HG02798 (cell line): ENCODE data around the gene FGF3.

Experiments used
- ATAC-seq: cut with Tn5 transposase; IDR thresholded peaks from one replicate; pipeline ENCODE4 v1.9.1; 2021; ENCODE audit warnings: mild to moderate bottlenecking; ENCODE audit not compliant: unreplicated experiment, poor library complexity

Gene FGF3

DNA sequence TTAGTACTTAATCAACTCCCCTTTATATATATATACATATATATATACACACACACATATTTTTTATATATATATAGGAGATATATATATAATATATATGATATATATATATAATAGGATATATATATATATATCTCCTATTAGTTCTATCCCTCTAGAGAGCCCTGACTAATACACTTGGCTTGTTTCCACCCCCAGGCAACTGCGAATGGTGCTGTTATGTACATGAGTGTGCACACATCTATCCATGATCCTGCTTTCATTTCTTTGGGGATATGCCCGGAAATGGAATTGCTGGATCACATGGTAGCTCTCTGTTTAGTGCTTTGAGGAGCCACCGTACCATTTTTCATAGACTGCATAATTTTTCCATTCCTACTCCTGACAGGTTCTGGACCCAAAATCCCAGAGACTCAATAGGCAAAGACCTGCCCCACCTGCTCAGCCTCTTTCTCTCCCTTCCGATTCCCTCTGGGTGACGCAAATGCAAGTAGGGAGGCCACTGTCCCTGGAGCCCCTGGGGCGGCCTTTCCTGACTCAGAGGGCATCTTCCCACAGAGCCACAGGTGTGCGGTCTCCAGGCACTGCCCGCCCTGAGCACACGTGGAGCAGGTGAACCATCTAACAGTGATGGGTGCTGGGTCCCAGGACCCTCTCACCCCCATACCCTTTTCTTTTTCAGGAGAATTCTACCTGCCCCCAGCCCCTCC lies 12.0 kb downstream of the FGF3 start:
- no peak for ATAC-seq

DNA sequence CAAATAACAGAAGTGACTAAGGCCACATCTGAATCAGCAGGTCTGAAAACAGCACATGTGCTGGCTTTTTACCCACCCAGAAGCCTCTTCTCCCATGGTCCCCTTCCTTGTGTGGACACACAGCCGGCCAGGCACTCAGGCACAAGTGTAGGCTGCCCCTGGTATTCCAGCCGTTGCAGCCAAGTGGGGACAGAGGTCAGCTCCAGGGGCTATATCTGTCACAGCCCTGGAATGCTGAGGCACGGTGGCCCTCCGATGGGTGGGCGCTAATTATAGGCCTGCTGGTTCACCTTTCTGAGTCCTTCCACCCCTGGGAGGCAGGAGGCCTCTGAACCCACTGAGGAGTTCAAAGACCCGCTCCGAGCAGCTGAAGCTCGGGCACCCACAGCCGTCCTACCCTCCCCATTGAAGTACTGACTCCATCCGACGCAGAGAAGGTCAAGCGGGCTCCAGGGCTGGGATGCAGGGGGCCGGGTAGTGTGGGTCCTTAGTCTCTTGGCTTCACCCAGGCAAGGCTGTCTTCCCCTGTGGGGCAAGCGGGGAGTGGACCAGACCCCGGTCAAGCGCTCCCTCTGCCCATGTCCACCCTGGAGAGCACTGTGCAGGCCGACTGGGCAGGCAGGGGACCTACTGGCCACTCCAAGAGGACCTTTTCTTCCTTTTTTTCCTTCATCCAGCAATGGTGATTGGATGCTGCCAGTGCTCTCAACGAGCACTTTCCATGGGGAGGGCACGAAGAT lies 14.3 kb downstream of the FGF3 start:
- no peak for ATAC-seq

DNA sequence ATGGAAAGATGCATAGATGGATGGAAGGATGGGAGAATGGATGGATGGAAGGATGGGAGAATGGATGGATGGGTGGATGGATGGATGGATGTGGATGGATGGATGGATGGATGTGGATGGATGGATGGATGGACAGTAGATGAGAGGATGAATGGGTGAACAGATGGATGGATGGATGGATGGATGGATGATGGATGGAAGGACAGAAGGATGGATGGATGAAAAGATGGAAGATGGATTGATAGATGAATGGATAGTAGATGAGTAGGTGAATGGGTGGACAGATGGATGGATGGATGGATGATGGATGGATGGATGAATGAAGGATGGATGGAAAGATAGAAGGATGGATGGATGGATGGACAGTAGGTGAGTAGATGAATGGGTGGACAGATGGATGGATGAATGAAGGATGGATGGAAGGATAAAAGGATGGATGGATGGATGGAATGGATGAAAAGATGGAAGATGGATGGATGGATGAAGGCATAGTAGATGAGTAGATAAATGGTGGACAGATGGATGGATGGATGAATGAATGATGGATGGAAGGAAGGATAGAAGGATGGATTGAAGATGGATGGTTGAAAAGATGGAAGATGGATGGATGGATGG lies 15.5 kb downstream of the FGF3 start:
- no peak for ATAC-seq

DNA sequence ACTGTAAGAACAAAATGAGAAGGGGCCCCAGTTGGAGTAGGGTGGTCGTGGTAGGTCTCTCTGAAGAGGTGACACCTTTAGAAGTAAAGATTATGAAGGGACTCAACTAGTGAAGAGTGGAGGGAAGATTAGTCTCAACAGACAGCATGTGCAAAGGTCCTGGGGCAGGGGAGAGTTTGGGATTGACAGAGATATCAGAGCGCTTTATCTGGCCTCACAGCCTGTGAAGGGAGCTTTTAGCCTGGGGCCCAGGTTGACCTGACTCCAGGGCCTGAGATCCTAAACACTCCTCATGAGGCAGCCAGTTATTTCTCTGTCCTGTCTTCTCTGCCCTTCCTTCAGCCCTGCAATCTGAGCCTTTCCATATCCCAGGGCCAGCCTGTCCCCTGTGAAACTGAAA lies 16.2 kb downstream of the FGF3 start:
- ATAC-seq = no peak

DNA sequence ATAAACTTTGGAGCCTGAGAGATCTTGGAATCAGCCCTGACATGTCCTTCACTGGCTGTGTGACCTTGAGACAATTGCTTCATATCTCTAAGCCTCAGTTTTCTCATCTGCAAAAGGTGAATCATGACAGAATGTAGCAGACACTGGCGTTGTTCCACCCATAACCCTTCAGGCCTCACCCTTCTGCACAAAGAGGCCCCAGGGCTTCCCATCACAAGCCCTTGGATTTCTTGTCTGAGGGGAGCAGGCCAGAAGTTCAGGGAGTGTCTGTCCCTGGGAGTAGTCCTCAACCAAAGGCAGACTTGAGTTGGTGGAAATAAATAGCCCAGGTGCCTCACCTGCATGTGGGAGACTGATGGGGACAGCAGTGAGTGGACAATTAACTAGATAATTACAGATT lies 16.6 kb downstream of the FGF3 start:
- ATAC-seq = no peak

DNA sequence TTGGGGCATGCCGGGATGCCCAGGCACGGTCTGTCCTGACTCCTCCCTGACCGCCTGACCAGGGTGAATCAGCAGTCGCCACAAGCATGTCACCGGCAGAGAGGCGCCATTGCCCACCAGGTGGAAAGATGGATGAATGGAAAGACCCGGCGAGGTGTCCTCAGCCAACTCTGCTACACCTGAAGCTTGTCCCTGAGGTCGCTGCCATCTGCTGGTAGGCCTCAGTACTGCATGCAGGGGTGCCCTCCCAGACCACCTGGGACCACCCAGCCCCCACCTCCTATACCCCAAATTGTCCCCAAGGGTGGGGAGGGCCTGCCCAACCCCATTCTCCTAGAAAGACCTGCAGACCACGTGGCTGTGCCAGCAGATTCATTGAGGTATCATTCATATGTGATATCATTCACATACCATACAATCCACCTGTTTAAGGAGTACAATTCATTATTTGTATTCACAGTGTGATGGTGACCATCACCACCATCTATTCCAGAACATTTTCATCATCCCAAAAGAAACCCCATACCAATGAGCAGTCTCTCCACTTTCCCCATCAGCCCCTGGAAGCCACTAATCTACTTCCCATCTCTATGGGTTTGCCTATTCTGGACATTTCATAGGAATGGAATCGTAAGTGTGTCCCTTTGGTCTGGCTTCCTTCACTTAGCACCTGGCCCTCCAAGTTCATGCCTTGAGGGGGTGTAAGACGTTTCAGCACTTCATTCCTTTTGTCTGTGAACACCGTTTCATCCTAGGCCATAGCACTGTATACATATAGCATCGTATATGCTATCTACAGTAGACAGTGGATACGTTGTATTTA lies 17.5 kb downstream of the FGF3 start:
- no peak for ATAC-seq

DNA sequence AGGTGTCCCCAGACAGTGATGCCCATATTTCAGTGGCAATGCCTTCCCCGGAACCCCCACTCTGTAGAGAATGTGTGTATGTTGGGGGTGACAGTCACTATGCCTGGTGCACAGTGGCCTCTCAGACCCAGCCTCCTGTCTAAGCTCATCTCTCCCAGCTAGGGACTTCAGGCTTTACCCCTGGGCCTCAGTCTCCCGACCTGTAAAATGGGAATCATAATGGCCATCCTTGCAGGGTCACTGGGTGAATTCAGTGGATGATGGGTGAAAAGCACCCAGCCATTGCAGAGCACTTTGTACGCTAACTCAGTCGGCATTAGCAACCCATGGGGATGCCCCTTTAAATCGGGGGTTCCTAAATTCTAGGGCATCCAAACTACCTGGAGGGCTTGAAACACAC lies 18.9 kb downstream of the FGF3 start:
- ATAC-seq = no peak

DNA sequence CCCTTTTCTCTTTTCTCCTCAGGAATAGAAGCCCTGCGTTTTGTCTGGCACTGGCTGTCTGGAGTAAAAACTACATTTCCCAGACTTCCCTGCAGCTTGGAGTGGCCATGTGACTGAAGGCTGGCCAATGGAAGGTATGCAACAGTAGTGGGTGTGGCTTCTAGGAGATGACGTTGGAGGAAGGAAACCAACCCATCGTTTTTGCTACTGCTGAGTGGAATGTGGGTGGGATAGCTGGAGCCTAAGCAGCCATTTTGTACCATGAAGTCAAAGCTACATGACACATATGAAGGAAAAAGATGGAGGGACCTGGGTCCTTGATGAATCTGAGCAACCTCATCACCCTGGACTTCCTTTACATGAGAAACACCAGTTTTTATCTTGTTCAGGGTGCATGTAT lies 19.6 kb downstream of the FGF3 start:
- ATAC-seq = no peak

DNA sequence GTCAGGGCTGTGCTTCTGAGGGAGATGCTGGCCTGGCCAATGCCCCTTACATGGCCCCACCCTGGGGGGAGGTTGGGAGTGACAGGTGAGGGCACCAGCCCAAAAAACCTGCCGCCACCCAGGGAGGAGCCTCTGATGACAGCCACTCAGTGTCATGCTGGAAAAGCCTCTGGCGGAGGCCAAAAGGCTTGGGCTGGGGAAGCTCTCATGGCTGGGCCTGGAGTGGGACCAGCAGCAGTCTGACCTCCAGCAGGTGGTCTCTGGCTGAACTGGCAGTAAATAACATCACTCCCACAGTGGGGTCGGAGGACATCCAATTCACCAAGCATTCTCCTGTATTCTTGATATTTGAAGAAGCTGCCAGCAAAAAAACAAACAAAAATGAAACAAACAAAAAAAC lies 20.1 kb downstream of the FGF3 start:
- ATAC-seq = no peak

DNA sequence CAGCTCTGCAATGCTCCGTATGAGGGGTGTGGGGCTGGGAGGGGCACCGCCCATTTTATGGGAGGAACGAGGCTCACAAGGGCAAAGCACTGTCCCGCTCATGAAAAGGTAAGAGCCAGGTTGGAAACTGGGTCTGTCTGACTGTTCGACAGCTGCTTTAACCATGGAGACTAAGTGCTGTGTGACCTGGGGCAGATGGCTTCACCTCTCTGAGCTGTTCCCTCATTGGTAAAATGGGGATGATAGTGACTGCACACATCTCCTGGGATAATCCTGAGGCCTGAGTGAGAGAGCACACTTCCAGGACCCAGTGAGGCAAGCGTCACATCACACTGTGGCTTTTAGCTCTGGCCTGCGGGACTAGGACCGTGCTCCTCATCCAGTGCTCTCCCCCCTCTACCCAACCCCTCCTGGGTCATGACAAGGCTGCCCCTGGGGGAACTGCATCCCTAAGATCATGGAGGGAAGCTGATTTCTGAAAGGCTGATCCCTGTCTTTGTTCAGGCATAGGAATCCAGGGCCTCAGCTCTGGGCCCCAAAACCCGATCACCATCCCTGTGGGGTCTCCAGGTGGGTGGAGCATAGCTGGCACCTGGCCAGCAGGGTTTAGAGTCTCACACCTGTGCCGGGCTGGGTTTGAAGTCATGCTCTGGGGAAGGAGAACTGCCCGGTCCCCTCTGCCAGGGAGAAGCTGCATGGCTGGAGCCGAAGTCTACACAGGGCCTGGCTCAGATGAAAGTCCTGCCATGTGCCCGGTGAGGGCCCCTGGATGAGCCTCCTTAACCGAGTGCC lies 21.3 kb downstream of the FGF3 start:
- ATAC-seq = no peak

DNA sequence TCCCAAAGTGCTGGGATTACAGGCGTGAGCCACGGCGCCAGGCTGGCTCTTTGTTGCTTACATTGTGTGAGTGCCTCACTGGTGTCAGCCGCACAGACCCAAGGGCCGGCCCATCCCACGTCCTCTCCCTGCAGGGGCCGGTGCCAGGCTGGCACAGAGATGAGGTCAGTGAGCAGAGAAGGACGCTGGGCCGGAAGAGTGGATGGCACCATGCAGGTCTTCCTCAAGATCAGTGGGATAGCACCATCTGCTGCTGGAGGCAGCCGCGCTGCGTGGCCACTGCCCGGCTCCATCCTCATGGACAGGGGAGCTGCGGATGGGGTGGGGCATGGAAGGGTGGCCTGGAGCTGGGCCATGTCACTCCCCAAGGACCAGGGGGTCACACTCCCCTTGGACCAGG lies 22.1 kb downstream of the FGF3 start:
- no peak for ATAC-seq

DNA sequence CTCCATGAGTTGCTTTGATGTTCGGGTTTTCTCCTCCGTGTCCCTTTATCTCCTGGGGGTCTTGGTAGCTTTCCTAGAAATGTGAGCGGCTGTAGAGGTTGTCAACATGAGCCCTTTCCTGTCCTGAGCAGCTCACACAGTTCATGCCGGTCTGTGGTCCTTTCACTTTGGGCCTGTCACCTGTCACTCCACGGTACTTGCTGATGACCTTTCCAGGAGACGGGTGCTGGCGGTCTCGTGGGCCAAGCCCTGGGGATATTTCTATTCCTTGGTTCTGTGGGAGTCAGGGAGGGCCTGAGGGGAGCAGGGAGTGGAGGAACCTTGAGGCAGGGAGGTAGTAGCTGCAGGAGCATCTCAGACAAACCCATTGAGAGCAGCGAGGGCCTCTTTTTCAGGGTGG lies 23.2 kb downstream of the FGF3 start:
- ATAC-seq = no peak

DNA sequence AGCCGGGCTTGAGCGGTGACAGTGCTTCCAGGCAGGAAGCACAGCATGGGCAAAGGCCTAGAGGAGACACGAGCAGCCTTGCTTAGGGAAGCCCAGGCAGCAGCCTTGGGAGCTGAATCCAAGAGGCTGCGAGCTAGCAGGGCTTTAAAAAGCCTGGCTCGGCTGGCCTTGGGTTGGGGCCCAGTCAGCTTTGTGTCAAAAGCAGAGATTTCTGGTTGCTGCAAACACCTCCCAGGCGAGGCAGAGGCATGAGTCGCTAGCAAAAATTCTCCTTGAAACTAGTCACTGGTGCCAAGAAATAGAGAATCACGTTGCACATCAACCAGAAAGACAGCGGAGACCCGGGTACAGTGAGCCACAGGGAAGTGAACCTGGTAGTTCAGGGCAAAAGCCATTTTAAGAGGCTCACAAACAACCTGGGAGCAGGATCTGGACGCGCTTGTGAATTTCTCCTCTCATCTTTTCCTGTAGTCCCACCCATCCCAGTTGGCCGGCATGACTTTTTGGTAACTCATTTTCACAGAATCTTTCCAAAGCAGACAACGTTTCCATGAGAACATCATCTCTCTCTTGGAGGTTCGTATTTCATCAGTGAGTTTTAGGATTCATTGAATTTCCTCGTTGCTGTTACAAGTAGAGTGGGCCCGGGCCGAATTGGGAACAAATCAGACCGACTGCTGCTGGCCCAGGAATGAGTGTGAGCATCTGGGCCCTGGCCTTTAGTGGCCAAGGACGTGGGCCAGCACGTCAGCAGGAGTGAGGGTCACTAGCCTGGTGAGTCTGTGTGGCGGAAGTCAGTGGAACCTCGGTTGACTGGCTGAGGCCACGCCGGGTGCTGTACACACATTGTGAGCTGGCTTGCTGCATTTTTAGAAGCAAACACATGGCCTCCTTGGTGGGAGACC lies 27.7 kb downstream of the FGF3 start:
- no peak for ATAC-seq

DNA sequence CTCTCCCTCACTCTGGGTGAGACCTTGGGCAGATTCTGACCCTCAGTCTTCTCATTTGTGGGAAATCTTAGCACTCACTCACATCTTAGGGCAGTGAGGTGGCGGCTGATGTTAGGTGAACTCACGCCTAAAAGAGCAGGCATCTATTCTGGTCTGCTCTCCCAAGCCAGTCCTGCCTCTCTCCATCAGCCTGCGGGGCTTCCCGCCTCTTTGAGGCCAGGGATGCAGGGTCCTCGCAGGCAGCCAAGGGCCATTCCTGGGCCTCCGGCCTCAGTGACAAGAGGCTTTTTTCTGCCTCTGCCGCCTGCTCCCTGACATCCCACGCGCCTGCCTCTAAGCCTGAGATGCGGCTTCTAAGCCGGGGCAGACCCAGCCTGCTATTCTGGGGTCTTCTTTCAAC lies 30.3 kb downstream of the FGF3 start:
- ATAC-seq = no peak

DNA sequence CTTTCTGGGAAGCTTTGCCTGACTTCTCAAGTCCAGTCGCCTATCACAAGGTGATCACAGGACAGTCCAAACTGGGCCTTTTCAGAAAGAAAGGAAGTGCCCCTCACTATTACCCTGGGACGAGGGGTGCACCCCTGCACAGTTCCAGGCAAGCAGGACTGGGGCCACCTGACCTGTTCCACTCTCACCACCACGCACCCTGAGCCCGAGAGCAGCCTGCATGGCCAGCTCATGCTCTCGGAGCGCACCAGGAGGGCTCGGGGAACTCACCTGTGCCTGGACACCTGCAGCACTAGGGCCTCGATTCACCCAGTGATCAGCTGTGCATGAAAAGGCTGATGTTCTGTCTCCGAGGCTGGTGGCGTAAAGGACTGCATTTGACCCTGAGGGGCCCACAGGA lies 31.3 kb downstream of the FGF3 start:
- ATAC-seq = no peak

DNA sequence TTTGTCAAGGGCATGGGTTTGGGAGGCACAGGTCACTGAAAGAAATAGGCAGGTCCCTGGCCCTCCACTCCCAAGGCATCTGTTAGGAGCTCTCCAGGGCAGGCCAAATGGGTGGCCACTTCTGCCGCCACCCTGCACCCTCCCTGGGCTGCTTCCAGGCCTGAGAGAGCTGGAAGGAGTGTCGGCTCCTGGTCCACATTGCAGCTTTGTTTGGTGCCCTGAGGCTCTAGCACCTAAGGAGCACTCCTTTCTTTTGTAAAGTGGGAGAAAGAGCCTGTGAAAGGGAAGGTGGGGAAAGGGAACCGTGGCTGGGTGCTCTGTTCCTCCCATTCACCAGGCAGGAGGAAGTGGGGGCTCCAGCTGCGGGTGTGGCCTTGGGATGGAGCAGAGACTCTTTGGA lies 31.8 kb downstream of the FGF3 start:
- ATAC-seq = no peak

DNA sequence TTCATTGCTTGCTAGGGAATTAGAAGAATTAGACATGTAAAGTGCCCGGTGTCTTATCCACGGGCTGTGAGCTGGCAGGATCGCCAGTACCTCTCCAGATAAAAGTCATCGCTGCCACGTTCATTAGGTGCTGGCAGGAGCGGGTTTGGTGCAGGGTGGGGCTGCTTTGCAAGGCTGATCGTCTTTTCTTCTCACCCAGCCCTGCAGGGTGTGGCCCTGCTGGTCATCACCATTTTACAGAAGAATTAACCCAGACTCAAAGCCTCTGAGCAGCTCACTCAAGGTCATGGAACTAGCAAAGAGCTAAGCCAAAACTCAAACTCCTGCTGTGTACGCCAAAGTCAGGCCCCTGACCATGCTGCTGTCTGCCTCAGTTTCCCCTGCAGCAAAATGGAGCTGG lies 38.0 kb downstream of the FGF3 start:
- ATAC-seq = no peak

DNA sequence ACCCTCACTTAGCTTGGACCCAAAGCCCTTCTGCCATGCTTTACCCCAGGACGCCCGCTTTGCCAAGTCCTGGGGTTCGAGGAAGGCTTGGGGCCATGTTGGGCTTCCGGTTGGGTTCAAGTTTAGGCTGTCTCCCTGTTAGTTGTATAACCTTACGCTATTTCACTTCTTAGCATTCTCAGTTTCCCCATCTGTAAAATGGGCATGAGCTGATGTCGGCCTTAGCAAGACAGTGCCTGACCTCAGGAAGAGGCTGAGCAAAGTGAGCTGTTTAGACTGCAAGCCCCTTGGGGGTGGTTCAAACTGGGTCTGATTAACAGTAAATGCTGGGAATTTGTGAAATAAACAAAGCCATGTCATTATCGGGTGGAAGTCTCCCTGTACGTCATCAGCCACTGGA lies 40.8 kb downstream of the FGF3 start:
- ATAC-seq = no peak

DNA sequence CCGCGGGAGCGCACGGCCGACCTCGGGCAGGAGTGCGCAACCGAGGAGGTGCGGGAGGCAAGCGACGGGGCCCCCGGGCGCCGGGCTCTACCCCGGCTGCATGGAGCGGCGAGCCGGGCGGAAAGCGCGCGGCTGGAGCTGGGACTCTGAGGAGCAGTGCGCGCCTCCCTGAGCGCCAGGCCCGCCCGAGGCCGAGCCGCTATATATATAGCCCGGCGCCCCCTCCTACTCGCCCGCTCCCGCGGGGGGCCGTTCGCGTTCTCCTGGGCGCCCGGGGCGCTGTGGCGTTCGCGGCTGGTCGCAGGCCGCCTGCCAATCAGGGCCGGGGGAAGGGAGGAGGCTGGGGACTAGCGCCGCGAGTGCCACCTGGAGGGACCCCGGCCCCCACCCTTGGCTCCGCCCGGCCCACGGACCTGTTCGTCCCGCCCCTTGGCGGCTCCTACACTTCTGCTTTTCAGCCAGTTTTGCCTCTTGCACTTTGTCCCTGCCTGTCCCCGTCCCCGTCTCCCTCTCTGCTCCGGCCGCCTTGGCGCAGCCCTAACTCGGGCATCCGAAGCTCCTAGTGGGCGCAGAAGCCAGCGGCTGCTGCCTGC lies 44.0 kb downstream of the FGF3 start, which contains the start of gene FGF4:
Gene FGF4 (minus strand): TSS at position 179 of the 593 bp plus-strand sequence. CDS start 257 bp downstream, outside the sequence.
- ATAC-seq = no peak
